ENCODE results near the gene GPHN.

GRCh38 chr14:67129768-67130167 is 621.8 kb downstream of the GPHN start:
- no peak for TF ChIP-seq POLR2A (IDR thresholded peaks at IDR 0.05)
- TF ChIP-seq, protein P1, sequence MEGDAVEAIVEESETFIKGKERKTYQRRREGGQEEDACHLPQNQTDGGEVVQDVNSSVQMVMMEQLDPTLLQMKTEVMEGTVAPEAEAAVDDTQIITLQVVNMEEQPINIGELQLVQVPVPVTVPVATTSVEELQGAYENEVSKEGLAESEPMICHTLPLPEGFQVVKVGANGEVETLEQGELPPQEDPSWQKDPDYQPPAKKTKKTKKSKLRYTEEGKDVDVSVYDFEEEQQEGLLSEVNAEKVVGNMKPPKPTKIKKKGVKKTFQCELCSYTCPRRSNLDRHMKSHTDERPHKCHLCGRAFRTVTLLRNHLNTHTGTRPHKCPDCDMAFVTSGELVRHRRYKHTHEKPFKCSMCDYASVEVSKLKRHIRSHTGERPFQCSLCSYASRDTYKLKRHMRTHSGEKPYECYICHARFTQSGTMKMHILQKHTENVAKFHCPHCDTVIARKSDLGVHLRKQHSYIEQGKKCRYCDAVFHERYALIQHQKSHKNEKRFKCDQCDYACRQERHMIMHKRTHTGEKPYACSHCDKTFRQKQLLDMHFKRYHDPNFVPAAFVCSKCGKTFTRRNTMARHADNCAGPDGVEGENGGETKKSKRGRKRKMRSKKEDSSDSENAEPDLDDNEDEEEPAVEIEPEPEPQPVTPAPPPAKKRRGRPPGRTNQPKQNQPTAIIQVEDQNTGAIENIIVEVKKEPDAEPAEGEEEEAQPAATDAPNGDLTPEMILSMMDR (IDR thresholded peaks at IDR 0.05): no peak
